Suprapubic skin (tissue), 3 donors: ENCODE data around the gene PISD.

ENCODE experiments used
- CTCF ChIP-seq, 2 donors: fragments of 200-600 bp in 1 of 2; fragments of 450-650 bp in 1 of 2; sonication (generic) in 1 of 2; IDR thresholded peaks; one replicate each; pipeline ENCODE4 v1.5.1; 2016 to 2019; ENCODE audit warnings: antibody characterized with exemption in 2 of 2, mild to moderate bottlenecking in 1 of 2, moderate library complexity in 1 of 2
- POLR2A ChIP-seq, 2 donors: fragments of 450-650 bp; IDR thresholded peaks; one replicate each; pipeline ENCODE4 v1.6.1; 2017; ENCODE audit warnings: antibody characterized with exemption in 2 of 2, mild to moderate bottlenecking in 2 of 2, moderate library complexity in 2 of 2

GRCh38 chr22:31602259-31602952 lies 59.6 kb downstream of the PISD start:
- TF ChIP-seq POLR2A (IDR thresholded peaks at IDR 0.05) (no peak), CTCF (IDR thresholded peaks at IDR 0.05) (no peak)
